GM12865 (cell line): Measurements from ENCODE around the gene CNKSR3.

Source experiments
- DNase-seq: peaks from one replicate; pipeline ENCODE4 v3.0.0; 2010; ENCODE audit warnings: low read depth
- H3K4me3 ChIP-seq: 2 replicates; pipeline ENCODE4 v1.5.1; 2011; ENCODE audit warnings: mild to moderate bottlenecking, low read depth, low read length, control low read depth
- CTCF ChIP-seq: IDR thresholded peaks from 2 replicates; pipeline ENCODE4 v1.5.1; 2011; ENCODE audit warnings: low read length, control low read depth, low read depth, inconsistent platforms; ENCODE audit not compliant: insufficient read depth; ENCODE audit errors: missing control alignments

Gene CNKSR3

GRCh38 chr6:154537511-154538325 lies 27.2 kb upstream of the CNKSR3 start:
- no peak for TF ChIP-seq CTCF
- DNase-seq = no peak
- no peak overlapping the region for H3K4me3 ChIP-seq

DNA sequence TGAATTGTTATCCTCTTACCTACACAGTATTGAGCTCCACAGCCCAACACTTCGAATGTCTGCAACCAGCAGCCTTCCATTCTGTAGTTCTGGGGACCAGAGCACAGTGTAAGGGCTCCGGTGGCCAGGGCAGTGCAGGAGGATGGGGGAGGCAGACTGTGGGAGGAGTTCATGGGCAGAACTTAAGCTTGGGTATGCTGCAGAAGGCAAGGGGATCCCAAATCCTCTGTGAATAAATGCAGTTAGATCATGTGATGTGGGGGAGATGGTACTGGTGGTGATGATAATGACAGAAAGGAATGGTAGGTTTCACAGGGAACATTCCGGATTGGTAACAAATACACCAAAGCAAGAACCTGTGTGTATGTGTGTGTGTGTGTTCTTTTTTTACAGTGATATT lies 26.5 kb upstream of the CNKSR3 start:
- no peak for DNase-seq
- no peak for TF ChIP-seq CTCF
- H3K4me3 ChIP-seq = no peak overlapping the region

DNA sequence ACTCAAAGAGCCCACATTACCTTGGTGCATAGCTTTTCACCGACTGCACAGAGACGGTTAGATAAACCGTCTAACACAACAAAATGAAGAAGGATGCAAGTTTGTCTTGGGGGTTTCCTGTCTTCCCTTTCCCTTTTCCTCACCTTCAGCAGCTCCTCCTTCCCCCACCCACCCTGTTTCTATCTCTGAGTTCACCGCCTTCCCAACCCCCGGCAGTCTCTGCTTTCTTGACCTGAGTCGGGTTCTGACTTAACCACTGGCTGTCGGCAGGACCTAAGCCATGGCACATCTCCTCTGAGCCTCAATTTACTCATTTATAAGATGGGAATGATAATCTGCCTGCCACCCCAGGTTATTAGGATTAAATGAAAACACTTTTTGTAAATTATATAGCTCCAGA lies 25.8 kb upstream of the CNKSR3 start:
- no peak overlapping the region for H3K4me3 ChIP-seq
- no peak for DNase-seq
- no peak for TF ChIP-seq CTCF

GRCh38 chr6:154535851-154536250 lies 25.4 kb upstream of the CNKSR3 start:
- no peak for DNase-seq
- H3K4me3 ChIP-seq = no peak overlapping the region
- no peak for TF ChIP-seq CTCF

GRCh38 chr6:154535147-154535546 lies 24.7 kb upstream of the CNKSR3 start:
- H3K4me3 ChIP-seq = no peak overlapping the region
- no peak for TF ChIP-seq CTCF
- no peak for DNase-seq

GRCh38 chr6:154534531-154534930 lies 24.0 kb upstream of the CNKSR3 start:
- TF ChIP-seq CTCF = no peak
- no peak for DNase-seq
- no peak overlapping the region for H3K4me3 ChIP-seq

- no peak overlapping the region for H3K4me3 ChIP-seq
- no peak for TF ChIP-seq CTCF
These were observed 21.9 kb upstream of the CNKSR3 start for GRCh38 chr6:154532426-154532825.

More at GRCh38 chr6:154532426-154532825, 21.9 kb upstream of the CNKSR3 start:
- no peak for DNase-seq
